HL-60 (cell line): ENCODE data around the gene DSE.

Source experiments
- GABPA ChIP-seq: IDR thresholded peaks from 2 replicates; pipeline ENCODE4 v1.6.1; 2012; ENCODE audit warnings: low read depth
- POLR2AphosphoS5 ChIP-seq: IDR thresholded peaks from 2 replicates; pipeline ENCODE4 v1.6.1; 2012; ENCODE audit warnings: low read depth
- SPI1 ChIP-seq: IDR thresholded peaks from 2 replicates; pipeline ENCODE4 v1.6.1; 2012; ENCODE audit warnings: low read depth, mild to moderate bottlenecking, borderline replicate concordance
- TF ChIP-seq, protein P1 (sequence below): IDR thresholded peaks from one replicate; pipeline ENCODE4 v1.5.1; 2011; ENCODE audit warnings: low read length, control low read depth, inconsistent platforms; ENCODE audit not compliant: insufficient read depth
- TF ChIP-seq, protein P2 (sequence below): IDR thresholded peaks from 2 replicates; pipeline ENCODE4 v1.6.1; 2012; ENCODE audit warnings: low read depth; ENCODE audit not compliant: insufficient replicate concordance

DNA sequence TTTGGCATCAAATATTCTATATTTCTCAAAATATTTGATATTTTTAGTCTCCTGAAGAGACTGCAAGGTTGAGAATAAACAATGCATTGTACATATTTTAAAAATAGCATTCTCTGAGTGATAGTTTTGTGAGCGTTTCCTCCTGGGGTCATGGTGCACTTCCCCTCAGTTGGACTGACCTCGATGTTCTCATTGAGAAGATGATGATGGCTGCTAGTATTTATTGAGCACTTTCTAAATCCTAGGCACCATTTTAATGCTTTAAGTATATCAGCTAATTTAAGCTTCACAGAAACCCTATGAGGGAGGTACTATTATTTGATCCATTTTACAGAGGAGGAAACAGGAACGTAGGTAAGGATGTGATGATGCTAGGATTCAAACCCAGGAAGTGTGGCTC lies 18.2 kb downstream of the DSE start:
- TF ChIP-seq, protein P1, sequence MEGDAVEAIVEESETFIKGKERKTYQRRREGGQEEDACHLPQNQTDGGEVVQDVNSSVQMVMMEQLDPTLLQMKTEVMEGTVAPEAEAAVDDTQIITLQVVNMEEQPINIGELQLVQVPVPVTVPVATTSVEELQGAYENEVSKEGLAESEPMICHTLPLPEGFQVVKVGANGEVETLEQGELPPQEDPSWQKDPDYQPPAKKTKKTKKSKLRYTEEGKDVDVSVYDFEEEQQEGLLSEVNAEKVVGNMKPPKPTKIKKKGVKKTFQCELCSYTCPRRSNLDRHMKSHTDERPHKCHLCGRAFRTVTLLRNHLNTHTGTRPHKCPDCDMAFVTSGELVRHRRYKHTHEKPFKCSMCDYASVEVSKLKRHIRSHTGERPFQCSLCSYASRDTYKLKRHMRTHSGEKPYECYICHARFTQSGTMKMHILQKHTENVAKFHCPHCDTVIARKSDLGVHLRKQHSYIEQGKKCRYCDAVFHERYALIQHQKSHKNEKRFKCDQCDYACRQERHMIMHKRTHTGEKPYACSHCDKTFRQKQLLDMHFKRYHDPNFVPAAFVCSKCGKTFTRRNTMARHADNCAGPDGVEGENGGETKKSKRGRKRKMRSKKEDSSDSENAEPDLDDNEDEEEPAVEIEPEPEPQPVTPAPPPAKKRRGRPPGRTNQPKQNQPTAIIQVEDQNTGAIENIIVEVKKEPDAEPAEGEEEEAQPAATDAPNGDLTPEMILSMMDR, result no peak
- TF ChIP-seq POLR2AphosphoS5, result no peak
- TF ChIP-seq, protein P2, sequence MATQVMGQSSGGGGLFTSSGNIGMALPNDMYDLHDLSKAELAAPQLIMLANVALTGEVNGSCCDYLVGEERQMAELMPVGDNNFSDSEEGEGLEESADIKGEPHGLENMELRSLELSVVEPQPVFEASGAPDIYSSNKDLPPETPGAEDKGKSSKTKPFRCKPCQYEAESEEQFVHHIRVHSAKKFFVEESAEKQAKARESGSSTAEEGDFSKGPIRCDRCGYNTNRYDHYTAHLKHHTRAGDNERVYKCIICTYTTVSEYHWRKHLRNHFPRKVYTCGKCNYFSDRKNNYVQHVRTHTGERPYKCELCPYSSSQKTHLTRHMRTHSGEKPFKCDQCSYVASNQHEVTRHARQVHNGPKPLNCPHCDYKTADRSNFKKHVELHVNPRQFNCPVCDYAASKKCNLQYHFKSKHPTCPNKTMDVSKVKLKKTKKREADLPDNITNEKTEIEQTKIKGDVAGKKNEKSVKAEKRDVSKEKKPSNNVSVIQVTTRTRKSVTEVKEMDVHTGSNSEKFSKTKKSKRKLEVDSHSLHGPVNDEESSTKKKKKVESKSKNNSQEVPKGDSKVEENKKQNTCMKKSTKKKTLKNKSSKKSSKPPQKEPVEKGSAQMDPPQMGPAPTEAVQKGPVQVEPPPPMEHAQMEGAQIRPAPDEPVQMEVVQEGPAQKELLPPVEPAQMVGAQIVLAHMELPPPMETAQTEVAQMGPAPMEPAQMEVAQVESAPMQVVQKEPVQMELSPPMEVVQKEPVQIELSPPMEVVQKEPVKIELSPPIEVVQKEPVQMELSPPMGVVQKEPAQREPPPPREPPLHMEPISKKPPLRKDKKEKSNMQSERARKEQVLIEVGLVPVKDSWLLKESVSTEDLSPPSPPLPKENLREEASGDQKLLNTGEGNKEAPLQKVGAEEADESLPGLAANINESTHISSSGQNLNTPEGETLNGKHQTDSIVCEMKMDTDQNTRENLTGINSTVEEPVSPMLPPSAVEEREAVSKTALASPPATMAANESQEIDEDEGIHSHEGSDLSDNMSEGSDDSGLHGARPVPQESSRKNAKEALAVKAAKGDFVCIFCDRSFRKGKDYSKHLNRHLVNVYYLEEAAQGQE, result no peak
- no peak for TF ChIP-seq GABPA
- no peak for TF ChIP-seq SPI1
